DND-41 (cell line): ENCODE results near the gene VPS4B.

Source experiments
- ATAC-seq: fragments of 200-7000 bp; cut with Tn5 transposase; 3 replicates; pipeline ENCODE4 v1.9.1; 2021; ENCODE audit warnings: low read depth; ENCODE audit not compliant: insufficient read depth
- DNase-seq: peaks from one replicate; pipeline ENCODE4 v3.0.0-alpha.2; 2020
- H2AFZ ChIP-seq: 2 replicates; pipeline ENCODE4 v1.6.0; 2012; ENCODE audit warnings: low read depth, low read length
- H3K27ac ChIP-seq: 2 replicates; pipeline ENCODE4 v1.5.1; 2012; ENCODE audit warnings: low read length, inconsistent platforms
- H3K27me3 ChIP-seq: fragments of 200-600 bp; sonication (generic); 2 replicates; pipeline ENCODE4 v1.6.0; 2012; ENCODE audit warnings: low read length, mild to moderate bottlenecking, inconsistent platforms; ENCODE audit not compliant: insufficient read depth, poor library complexity
- H3K36me3 ChIP-seq: 2 replicates; pipeline ENCODE4 v1.5.1; 2012; ENCODE audit warnings: low read length, inconsistent platforms; ENCODE audit not compliant: insufficient read depth
- H3K4me1 ChIP-seq: 2 replicates; pipeline ENCODE4 v1.5.1; 2012; ENCODE audit warnings: mild to moderate bottlenecking, low read length; ENCODE audit not compliant: insufficient read depth
- H3K4me2 ChIP-seq: 2 replicates; pipeline ENCODE4 v1.6.0; 2012; ENCODE audit warnings: mild to moderate bottlenecking, moderate library complexity, low read length, inconsistent platforms; ENCODE audit not compliant: insufficient read depth
- H3K4me3 ChIP-seq, 2 experiments: fragments of 200-600 bp in 1 of 2; shearing (Covaris generic) in 1 of 2; 2 replicates each; pipeline ENCODE4 v1.5.1; 2012 to 2016; ENCODE audit warnings: inconsistent platforms in 2 of 2, low read length in 2 of 2, mild to moderate bottlenecking in 2 of 2, low read depth in 1 of 2, moderate library complexity in 1 of 2
- H3K79me2 ChIP-seq: 2 replicates; pipeline ENCODE4 v1.6.0; 2012; ENCODE audit warnings: low read length, inconsistent platforms; ENCODE audit not compliant: insufficient read depth
- H3K9ac ChIP-seq: 2 replicates; pipeline ENCODE4 v1.6.0; 2012; ENCODE audit warnings: low read depth, mild to moderate bottlenecking, inconsistent platforms, low read length, moderate library complexity
- H3K9me3 ChIP-seq: 2 replicates; pipeline ENCODE4 v1.5.1; 2012; ENCODE audit warnings: low read length, moderate library complexity, mild to moderate bottlenecking, inconsistent platforms; ENCODE audit not compliant: insufficient read depth, severe bottlenecking
- H4K20me1 ChIP-seq: 2 replicates; pipeline ENCODE4 v1.6.0; 2012; ENCODE audit warnings: low read length; ENCODE audit not compliant: insufficient read depth
- CTCF ChIP-seq: IDR thresholded peaks from 2 replicates; pipeline ENCODE4 v1.5.1; 2012; ENCODE audit warnings: borderline replicate concordance, low read length, moderate library complexity, mild to moderate bottlenecking; ENCODE audit not compliant: poor library complexity, severe bottlenecking; ENCODE audit errors: extremely low read depth
- EZH2 ChIP-seq: IDR thresholded peaks from 3 replicates; pipeline ENCODE4 v1.6.1; 2012; ENCODE audit warnings: borderline replicate concordance, low read depth, mild to moderate bottlenecking, moderate library complexity, low read length, inconsistent platforms; ENCODE audit not compliant: severe bottlenecking

Gene VPS4B

GRCh38 chr18:63431180-63431579 lies 8.9 kb upstream of the VPS4B start:
- TF ChIP-seq CTCF = no peak
- no peak for TF ChIP-seq EZH2
- Histone ChIP-seq H3K4me1 (no peaks in the 10 kb centered on the region), H3K4me2 (no peak overlapping the region), H3K36me3 (no peaks in the 10 kb centered on the region), H4K20me1 (no peaks in the 10 kb centered on the region), H3K4me3 (no peak overlapping the region), H2AFZ (no peak overlapping the region), H3K27me3 (peaks cover 13% of the 10 kb centered on the region), H3K27ac (no peak overlapping the region), H3K9me3 (no peaks in the 10 kb centered on the region), H3K79me2 (no peaks in the 10 kb centered on the region), H3K9ac (no peak overlapping the region)
- no peak for ATAC-seq
- no peak for DNase-seq

- Histone ChIP-seq H3K36me3 (no peaks in the 10 kb centered on the region), H3K9me3 (no peaks in the 10 kb centered on the region), H3K27me3 (peaks cover 13% of the 10 kb centered on the region), H3K4me1 (no peaks in the 10 kb centered on the region), H4K20me1 (no peaks in the 10 kb centered on the region), H3K79me2 (no peaks in the 10 kb centered on the region), H3K4me3 (no peak overlapping the region), H3K9ac (no peak overlapping the region), H3K27ac (no peak overlapping the region), H2AFZ (no peak overlapping the region), H3K4me2 (no peak overlapping the region)
- no peak for DNase-seq
- no peak for TF ChIP-seq CTCF
- TF ChIP-seq EZH2 = no peak
- ATAC-seq = no peak
Measured at GRCh38 chr18:63430526-63430925, 8.2 kb upstream of the VPS4B start.

- no peaks in the 10 kb centered on the region for H3K79me2 ChIP-seq
- H3K27ac ChIP-seq = no peak overlapping the region
- no peaks in the 10 kb centered on the region for H3K9me3 ChIP-seq
- no peak for ATAC-seq
- TF ChIP-seq CTCF (no peak), EZH2 (no peak)
- H2AFZ ChIP-seq = no peak overlapping the region
- no peaks in the 10 kb centered on the region for H4K20me1 ChIP-seq
- H3K27me3 ChIP-seq = peaks cover 10% of the 10 kb centered on the region
- no peak for DNase-seq
- no peak overlapping the region for H3K4me2 ChIP-seq
- H3K4me1 ChIP-seq = peaks cover 10% of the 10 kb centered on the region
- H3K4me3 ChIP-seq = no peak overlapping the region
- H3K9ac ChIP-seq = no peak overlapping the region
- no peaks in the 10 kb centered on the region for H3K36me3 ChIP-seq
Measured at GRCh38 chr18:63427558-63427957, 5.3 kb upstream of the VPS4B start.

- H3K36me3 ChIP-seq = peaks cover 19% of the 10 kb centered on the region
- H3K79me2 ChIP-seq = peaks cover 43% of the 10 kb centered on the region
- peak overlapping the region; percentile 90 for H3K27ac ChIP-seq
- peaks cover 30% of the 10 kb centered on the region for H3K4me1 ChIP-seq
- ATAC-seq (peak; percentile 43), DNase-seq (no peak)
- TF ChIP-seq CTCF = no peak
- no peak for TF ChIP-seq EZH2
- peak overlapping the region; percentile 88 for H2AFZ ChIP-seq
- no peaks in the 10 kb centered on the region for H3K27me3 ChIP-seq
- H3K4me2 ChIP-seq = peak overlapping the region; percentile 64
- peak overlapping the region; percentile 90 to 93; a peak in 3 of 4 replicates for H3K4me3 ChIP-seq
- no peaks in the 10 kb centered on the region for H3K9me3 ChIP-seq
- peaks cover 17% of the 10 kb centered on the region for H4K20me1 ChIP-seq
- peak overlapping the region; percentile 68 for H3K9ac ChIP-seq
Measured at GRCh38 chr18:63422864-63423304, 608 bp upstream of the VPS4B start.
